ENCODE measurements around the gene MBD5.

Gene MBD5

DNA sequence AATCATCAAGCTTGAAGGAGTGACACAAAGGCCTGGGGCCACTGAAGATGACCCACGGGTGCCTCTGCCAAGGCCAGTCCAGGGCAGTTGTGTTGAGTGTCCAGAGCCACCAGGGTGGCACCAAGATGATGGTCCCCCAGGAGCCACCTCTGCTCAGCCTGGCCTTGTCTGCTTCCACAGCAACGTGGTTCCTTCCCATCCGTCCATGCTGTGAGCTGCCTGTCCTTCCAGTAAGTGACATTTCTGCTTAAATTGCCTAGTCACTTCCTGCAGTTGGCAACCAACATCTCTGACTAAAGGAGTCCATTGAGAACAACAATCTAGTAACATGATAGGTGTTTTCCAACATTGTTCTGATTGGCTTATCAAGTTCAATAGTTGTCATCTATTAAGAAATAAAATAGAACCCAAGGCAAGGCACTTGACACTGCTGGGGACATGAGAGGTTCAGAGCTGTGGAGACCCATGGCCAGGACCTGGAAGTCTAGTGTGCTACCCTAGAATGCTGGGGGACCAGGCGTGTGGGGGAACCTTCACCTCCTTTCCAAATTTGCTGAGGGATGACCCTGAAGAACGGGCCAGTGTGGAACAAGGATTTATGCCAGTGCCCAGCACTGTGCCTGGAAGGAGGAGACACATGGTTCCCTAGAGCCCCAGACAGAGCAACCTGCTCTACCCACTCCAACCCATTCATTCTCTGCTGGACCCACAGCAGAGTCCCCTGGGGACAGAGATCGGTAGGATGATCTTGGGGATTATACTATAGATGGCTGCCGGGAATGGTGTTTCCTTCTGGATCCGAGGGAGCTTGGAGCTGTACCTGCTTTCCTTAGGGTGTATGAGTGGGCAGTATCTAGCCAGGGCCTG, 524.7 kb downstream of the MBD5 start:
- H3K27ac ChIP-seq, result no peak overlapping the region
- TF ChIP-seq ZFX (IDR thresholded peaks at IDR 0.05; ENCODE audit: borderline replicate concordance) (no peak), CTCF (IDR thresholded peaks at IDR 0.05) (no peak)

- TF ChIP-seq CTCF (IDR thresholded peaks at IDR 0.05) (no peak), ZFX (IDR thresholded peaks at IDR 0.05; ENCODE audit: borderline replicate concordance) (no peak)
- no peak overlapping the region for H3K27ac ChIP-seq
Measured at GRCh38 chr2:148546270-148546669, 525.4 kb downstream of the MBD5 start.

DNA sequence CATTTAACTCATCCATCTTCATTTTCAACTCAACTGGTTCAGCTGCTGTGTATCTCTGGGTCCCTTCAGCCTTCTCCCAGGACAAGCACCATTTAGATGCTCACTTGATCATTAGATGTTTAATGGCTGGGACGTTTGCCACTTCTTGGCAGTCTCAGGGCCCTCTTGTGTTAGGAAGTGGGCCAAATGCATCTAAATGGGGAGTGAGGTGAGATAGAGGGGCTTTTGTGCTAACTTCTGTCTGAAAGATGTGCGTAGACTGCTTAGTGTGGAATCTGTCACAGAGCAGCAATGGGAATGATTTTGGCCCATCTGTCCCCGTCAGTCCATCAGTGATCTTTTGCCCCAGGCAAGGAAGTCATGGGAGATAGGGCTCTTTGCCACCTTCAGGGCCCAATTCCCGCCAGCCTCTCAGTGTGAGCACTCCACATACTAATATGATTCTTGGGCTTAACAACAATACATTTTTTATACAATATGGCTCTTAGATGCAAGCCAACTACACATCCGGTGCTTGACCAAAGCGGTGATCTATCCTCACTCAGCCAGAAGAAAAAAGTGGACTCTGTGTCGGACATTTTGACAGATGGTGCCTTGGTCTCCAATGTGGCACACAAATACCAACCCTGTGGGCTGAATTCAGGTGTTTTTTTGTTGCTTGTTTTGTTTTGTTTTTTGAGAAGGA, 528.0 kb downstream of the MBD5 start:
- no peak overlapping the region for H3K27ac ChIP-seq
- no peak for TF ChIP-seq ZFX (IDR thresholded peaks at IDR 0.05; ENCODE audit: borderline replicate concordance)
- TF ChIP-seq CTCF (IDR thresholded peaks at IDR 0.05), result no peak

GRCh38 chr2:148552675-148553331, 531.9 kb downstream of the MBD5 start:
- H3K27ac ChIP-seq, result no peak overlapping the region
- TF ChIP-seq CTCF (IDR thresholded peaks at IDR 0.05), result no peak
- no peak for TF ChIP-seq ZFX (IDR thresholded peaks at IDR 0.05; ENCODE audit: borderline replicate concordance)

DNA sequence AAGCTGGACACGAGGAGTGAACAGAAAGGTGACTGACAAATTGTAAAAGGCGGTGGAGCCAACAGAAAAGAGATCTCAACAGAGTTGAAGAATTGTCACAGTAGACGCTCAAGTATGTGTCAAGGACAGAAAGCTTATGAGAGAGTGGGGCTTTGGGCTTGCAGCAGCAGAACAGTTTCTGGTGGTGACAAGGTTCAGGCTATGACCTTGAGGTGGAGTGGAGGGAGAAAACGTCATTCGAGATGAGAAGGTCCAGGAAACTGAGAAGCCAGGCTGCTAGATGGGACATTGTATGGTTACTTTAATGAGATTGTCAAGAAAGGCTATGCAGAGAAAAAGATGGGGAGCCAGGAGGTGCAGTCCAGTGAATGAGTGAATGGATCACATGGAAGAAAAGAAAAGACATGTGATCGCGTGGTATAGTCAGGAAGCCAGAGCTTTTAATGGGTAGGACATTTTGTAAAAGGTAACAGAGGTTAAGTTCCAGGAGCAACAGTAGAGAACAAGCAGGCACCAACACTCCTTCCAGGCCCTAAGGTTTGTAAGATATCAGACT, 532.5 kb downstream of the MBD5 start:
- H3K27ac ChIP-seq, result no peak overlapping the region

More for the DNA sequence above, 532.5 kb downstream of the MBD5 start:
- TF ChIP-seq CTCF (IDR thresholded peaks at IDR 0.05) (no peak), ZFX (IDR thresholded peaks at IDR 0.05; ENCODE audit: borderline replicate concordance) (no peak)
